ENCODE data around the gene NEURL3. TPM values are rescaled to one million over a fixed set of nuclear protein-coding genes. Genes with fewer than 3 reads are reported as not detected.

NEURL3 gene
- total RNA-seq, 4 donors from 2014 or later: 0.32 to 7.9 (median 7.0) TPM; not detected in 1

DNA sequence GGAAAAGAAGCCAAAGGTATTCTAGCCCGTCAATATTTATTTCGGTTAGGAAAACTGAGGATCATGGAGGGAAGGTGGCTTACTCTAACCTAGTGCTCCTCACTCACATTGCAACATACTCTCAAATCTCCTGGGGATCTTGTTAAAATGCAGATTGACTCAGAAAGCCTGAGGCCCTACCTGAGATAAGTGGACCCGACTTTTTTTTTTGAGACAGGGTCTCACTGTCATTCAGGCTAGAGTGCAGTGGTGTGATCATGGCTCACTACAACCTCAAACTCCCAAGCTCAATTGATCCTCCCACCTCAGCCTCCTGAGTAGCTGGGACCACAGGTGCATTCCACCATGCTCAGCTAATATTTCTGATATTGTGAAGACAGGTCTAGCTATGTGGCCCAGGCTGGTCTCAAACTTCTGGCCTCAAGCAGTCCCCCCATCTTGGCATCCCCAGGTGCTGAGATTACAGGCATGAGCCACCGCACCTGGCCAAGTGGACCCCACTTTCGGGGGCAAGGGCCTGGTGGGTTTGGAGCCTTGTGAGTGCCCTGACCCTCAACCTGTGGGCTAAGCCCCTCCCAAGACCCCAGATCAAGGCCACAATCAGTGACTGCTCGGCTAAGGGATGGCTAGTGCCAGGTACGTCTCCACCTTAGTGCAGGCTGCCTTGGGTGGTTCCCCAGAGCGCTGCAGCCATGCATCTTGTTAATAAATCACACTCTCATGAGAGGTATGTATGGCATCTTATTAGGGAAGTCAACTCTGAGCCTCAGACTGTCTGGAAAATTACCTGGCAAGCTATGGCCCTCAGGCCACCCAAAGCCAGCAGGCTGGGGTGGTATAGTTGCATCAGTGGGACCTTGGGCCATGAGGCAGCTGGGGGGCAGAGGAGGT, 1.1 kb upstream of the NEURL3 start:
- H3K36me3 ChIP-seq: no peaks in the 10 kb centered on the region
- H3K4me3 ChIP-seq: no peak overlapping the region
- in situ Hi-C loops (cut with MboI; ENCODE audit: low pct_ligation_motif_present in 1 of 4, low pct_unique_long_range_greater_than_20kb in 1 of 4, low sequenced_read_pairs in 3 of 4): loop anchor here in 2 of 4 donors (5.0 to 25.0 kb wide), 3 partner anchors 99 to 494 kb away; partner anchors contain the start of gene SNRNP200 (in 1 of the 2)
- TF ChIP-seq EP300 (IDR thresholded peaks at IDR 0.05; ENCODE audit: low read depth): no peak
- TF ChIP-seq POLR2AphosphoS5 (IDR thresholded peaks at IDR 0.05): no peak
- TF ChIP-seq POLR2A (IDR thresholded peaks at IDR 0.05): no peak
- TF ChIP-seq, protein P1, sequence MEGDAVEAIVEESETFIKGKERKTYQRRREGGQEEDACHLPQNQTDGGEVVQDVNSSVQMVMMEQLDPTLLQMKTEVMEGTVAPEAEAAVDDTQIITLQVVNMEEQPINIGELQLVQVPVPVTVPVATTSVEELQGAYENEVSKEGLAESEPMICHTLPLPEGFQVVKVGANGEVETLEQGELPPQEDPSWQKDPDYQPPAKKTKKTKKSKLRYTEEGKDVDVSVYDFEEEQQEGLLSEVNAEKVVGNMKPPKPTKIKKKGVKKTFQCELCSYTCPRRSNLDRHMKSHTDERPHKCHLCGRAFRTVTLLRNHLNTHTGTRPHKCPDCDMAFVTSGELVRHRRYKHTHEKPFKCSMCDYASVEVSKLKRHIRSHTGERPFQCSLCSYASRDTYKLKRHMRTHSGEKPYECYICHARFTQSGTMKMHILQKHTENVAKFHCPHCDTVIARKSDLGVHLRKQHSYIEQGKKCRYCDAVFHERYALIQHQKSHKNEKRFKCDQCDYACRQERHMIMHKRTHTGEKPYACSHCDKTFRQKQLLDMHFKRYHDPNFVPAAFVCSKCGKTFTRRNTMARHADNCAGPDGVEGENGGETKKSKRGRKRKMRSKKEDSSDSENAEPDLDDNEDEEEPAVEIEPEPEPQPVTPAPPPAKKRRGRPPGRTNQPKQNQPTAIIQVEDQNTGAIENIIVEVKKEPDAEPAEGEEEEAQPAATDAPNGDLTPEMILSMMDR (IDR thresholded peaks at IDR 0.05): no peak
- 97% methylated on average over 8 of the region's 8 CpGs; no CpG with 5 or more reads in 1 of the 2 donors for WGBS, 2 donors (ENCODE audit: low coverage in 1 of 2)
- H3K9me3 ChIP-seq: no peaks in the 10 kb centered on the region
- no peak for DNase-seq
- intact Hi-C loops (cut with DNase I; ENCODE audit: low total_unique reads): loop anchor here (5.0 kb wide), 2 partner anchors 51 to 99 kb away; no protein-coding TSS in a partner anchor
- H3K27ac ChIP-seq: peak overlapping the region in 1 of 4 donors; percentile 14
- peaks cover 6% of the 10 kb centered on the region for H3K27me3 ChIP-seq
- peaks cover 7 to 41% (median 16%) of the 10 kb centered on the region in 4 donors for H3K4me1 ChIP-seq

- peaks cover 13% of the 10 kb centered on the region for H3K27me3 ChIP-seq
- 84% methylated on average over 12 of the region's 12 CpGs; no CpG with 5 or more reads in 1 of the 2 donors for WGBS, 2 donors (ENCODE audit: low coverage in 1 of 2)
- no peak for TF ChIP-seq POLR2AphosphoS5 (IDR thresholded peaks at IDR 0.05)
- no peak for TF ChIP-seq EP300 (IDR thresholded peaks at IDR 0.05; ENCODE audit: low read depth)
- TF ChIP-seq, protein P1 (IDR thresholded peaks at IDR 0.05): no peak
- H3K4me1 ChIP-seq: peaks cover 4 to 38% (median 14%) of the 10 kb centered on the region in 4 donors
- intact Hi-C loops (cut with DNase I; ENCODE audit: low total_unique reads): no loop called here
- H3K4me3 ChIP-seq: no peak overlapping the region
- no peak overlapping the region for H3K27ac ChIP-seq
- no peaks in the 10 kb centered on the region for H3K9me3 ChIP-seq
- DNase-seq: no peak
- no peaks in the 10 kb centered on the region for H3K36me3 ChIP-seq
- in situ Hi-C loops (cut with MboI; ENCODE audit: low pct_ligation_motif_present in 1 of 4, low pct_unique_long_range_greater_than_20kb in 1 of 4, low sequenced_read_pairs in 3 of 4): loop anchor here in 1 of 4 donors (25.0 kb wide), 2 partner anchors 191 to 491 kb away; partner anchors contain the start of gene SNRNP200
Measured at GRCh38 chr2:96503637-96504243, 1.4 kb downstream of the NEURL3 start.

DNA sequence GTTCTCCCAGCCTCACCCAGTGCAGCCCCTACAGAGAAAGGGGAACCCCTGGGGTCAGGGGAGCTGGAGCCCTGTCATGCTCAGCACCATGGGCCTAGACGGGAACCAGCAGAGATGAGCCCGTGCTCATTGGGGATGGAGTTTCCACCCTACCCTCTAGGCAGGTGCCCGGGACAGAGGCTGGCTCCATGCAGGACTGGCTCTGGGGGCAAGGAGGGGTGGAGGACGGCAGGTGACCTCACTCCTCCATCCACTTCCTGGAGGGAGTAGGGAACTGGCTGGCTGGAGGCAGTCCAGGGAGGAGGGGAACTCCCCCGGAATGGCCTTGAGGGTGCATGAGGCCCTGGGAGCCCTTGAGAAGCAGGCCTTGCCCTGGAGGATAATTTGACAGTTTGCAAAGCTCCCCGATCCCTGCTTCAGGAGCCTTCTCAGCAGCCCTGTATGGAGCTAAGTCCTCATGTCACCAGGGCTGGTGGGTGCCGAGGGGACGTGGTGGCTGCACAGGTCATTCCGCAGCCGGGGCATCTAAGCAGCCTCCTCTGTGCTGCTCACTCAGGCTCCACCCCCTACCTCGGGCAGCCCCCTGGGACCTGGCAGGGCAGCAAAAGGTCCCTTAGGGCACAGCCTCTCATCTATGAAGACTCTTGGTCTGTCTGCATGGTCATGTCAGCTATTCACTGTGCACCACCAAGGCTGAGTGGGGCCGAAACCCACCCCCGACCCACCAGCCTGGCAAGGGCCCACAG, 2.1 kb downstream of the NEURL3 start:
- 75% methylated on average over 12 of the region's 13 CpGs; no CpG with 5 or more reads in 1 of the 2 donors for WGBS, 2 donors (ENCODE audit: low coverage in 1 of 2)
- TF ChIP-seq EP300 (IDR thresholded peaks at IDR 0.05; ENCODE audit: low read depth) (no peak), POLR2A (IDR thresholded peaks at IDR 0.05) (no peak), POLR2AphosphoS5 (IDR thresholded peaks at IDR 0.05) (no peak)
- TF ChIP-seq, protein P1 (IDR thresholded peaks at IDR 0.05): no peak
- DNase-seq: no peak
- Histone ChIP-seq H3K36me3 (no peaks in the 10 kb centered on the region), H3K4me1 (peaks cover 0 to 33% (median 11%) of the 10 kb centered on the region in 4 donors), H3K4me3 (no peak overlapping the region), H3K27ac (no peak overlapping the region), H3K27me3 (peaks cover 13% of the 10 kb centered on the region), H3K9me3 (no peaks in the 10 kb centered on the region)
- intact Hi-C loops (cut with DNase I; ENCODE audit: low total_unique reads): no loop called here
- in situ Hi-C loops (cut with MboI; ENCODE audit: low pct_ligation_motif_present in 1 of 4, low pct_unique_long_range_greater_than_20kb in 1 of 4, low sequenced_read_pairs in 3 of 4): loop anchor here in 1 of 4 donors (25.0 kb wide), 2 partner anchors 191 to 491 kb away; partner anchors contain the start of gene SNRNP200
